Bone marrow (tissue), 2 donors: ENCODE measurements around the gene LYZL4.

Source experiments
- DNase-seq, 2 donors: peaks; one replicate each; lab custom pipeline; 2025; lab: John Stamatoyannopoulos, UW

The LYZL4 gene

GRCh38 chr3:42371776-42372175, 38.6 kb downstream of the LYZL4 start:
- no peak for DNase-seq

- no peak for DNase-seq
Observed at GRCh38 chr3:42369832-42370231, 40.6 kb downstream of the LYZL4 start.

GRCh38 chr3:42369304-42369703, 41.1 kb downstream of the LYZL4 start:
- peak in 1 of 2 donors; percentile 20 for DNase-seq

GRCh38 chr3:42368861-42369260, 41.5 kb downstream of the LYZL4 start:
- no peak for DNase-seq

- no peak for DNase-seq
Observed at GRCh38 chr3:42367903-42368302, 42.5 kb downstream of the LYZL4 start.

GRCh38 chr3:42366550-42366949, 43.9 kb downstream of the LYZL4 start:
- no peak for DNase-seq

GRCh38 chr3:42357335-42357734, 53.1 kb downstream of the LYZL4 start:
- no peak for DNase-seq

- no peak for DNase-seq
Observed at GRCh38 chr3:42355612-42356011, 54.8 kb downstream of the LYZL4 start.

- no peak for DNase-seq
Observed at GRCh38 chr3:42353631-42354030, 56.8 kb downstream of the LYZL4 start.

- DNase-seq = no peak
Observed at GRCh38 chr3:42351207-42351606, 59.2 kb downstream of the LYZL4 start.

- DNase-seq = no peak
Observed at GRCh38 chr3:42349765-42350594, 60.4 kb downstream of the LYZL4 start.

GRCh38 chr3:42347928-42348327, 62.5 kb downstream of the LYZL4 start:
- no peak for DNase-seq
